HEK293T (cell line): Measurements from ENCODE around the gene GSTM3.

Source experiments
- ARNT ChIP-seq: fragments of 450-650 bp; IDR thresholded peaks from 2 replicates; pipeline ENCODE4 v1.6.1; 2017; ENCODE audit warnings: mild to moderate bottlenecking
- FOXA1 ChIP-seq: fragments of 450-650 bp; IDR thresholded peaks from 2 replicates; pipeline ENCODE4 v1.6.1; 2016; ENCODE audit warnings: mild to moderate bottlenecking
- FOXM1 ChIP-seq: fragments of 450-650 bp; IDR thresholded peaks from 2 replicates; pipeline ENCODE4 v1.6.1; 2017; ENCODE audit warnings: mild to moderate bottlenecking, borderline replicate concordance
- HDGF ChIP-seq: fragments of 450-650 bp; IDR thresholded peaks from 2 replicates; pipeline ENCODE4 v1.6.1; 2017; ENCODE audit warnings: antibody characterized with exemption, borderline replicate concordance
- NFRKB ChIP-seq: fragments of 450-650 bp; IDR thresholded peaks from 2 replicates; pipeline ENCODE4 v1.6.1; 2016; ENCODE audit warnings: mild to moderate bottlenecking, moderate library complexity
- PKNOX1 ChIP-seq: fragments of 450-650 bp; IDR thresholded peaks from 2 replicates; pipeline ENCODE4 v1.6.1; 2016
- SP1 ChIP-seq: fragments of 450-650 bp; IDR thresholded peaks from 2 replicates; pipeline ENCODE4 v1.6.1; 2017
- SUZ12 ChIP-seq: fragments of 450-650 bp; IDR thresholded peaks from 2 replicates; pipeline ENCODE4 v1.6.1; 2016; ENCODE audit warnings: mild to moderate bottlenecking

DNA sequence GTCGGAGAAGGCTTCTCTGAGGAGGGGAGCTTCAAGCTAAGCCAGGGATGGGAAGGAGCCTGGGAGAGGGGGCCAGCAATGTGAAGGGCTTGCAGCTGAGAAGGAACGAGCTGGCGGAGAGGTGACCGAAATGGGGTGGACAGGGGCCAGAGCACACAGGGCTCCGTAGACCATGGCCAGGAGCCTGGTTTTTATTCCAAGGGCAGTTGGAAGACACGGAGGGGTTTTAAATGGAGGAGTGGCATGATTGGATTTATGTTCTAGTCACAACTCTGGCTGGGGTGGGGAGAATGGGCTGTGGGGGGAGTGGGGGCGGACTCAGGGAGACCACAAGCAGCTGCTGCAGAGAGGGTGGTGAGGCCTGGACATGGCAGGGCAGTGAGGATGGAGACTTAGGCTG lies 28.0 kb upstream of the GSTM3 start:
- TF ChIP-seq ARNT (no peak), FOXA1 (no peak), PKNOX1 (no peak), HDGF (no peak), NFRKB (no peak), SP1 (no peak), FOXM1 (no peak), SUZ12 (no peak)
